22Rv1 (cell line): ENCODE measurements around the gene SLC25A31.

Experiments used
- CTCF ChIP-seq: fragments of 450-650 bp; IDR thresholded peaks from 2 replicates; pipeline ENCODE4 v1.5.1; 2017; ENCODE audit warnings: mild to moderate bottlenecking
- ZFX ChIP-seq: fragments of 450-650 bp; IDR thresholded peaks from 2 replicates; pipeline ENCODE4 v1.6.1; 2017; ENCODE audit warnings: antibody characterized with exemption, borderline replicate concordance

GRCh38 chr4:127793528-127793927 is 63.3 kb downstream of the SLC25A31 start:
- TF ChIP-seq CTCF: no peak
- no peak for TF ChIP-seq ZFX
